DMS153 (cell line): Measurements from ENCODE around the gene TANGO2.

ENCODE experiments used
- DNase-seq: peaks from one replicate; lab custom pipeline; 2025; lab: John Stamatoyannopoulos, UW

The TANGO2 gene

GRCh38 chr22:19995611-19996339, 25.1 kb upstream of the TANGO2 start:
- no peak for DNase-seq

GRCh38 chr22:19996694-19997384, 24.1 kb upstream of the TANGO2 start:
- no peak for DNase-seq

- no peak for DNase-seq
Measured at GRCh38 chr22:19997561-19998231, 23.2 kb upstream of the TANGO2 start.

- DNase-seq = no peak
Measured at GRCh38 chr22:19998232-19998951, 22.5 kb upstream of the TANGO2 start.

GRCh38 chr22:19998991-19999820, 21.7 kb upstream of the TANGO2 start:
- DNase-seq = no peak

- DNase-seq = no peak
Measured at GRCh38 chr22:20000246-20001081, 20.4 kb upstream of the TANGO2 start.

GRCh38 chr22:20001082-20001638, 19.8 kb upstream of the TANGO2 start:
- DNase-seq = no peak

DNA sequence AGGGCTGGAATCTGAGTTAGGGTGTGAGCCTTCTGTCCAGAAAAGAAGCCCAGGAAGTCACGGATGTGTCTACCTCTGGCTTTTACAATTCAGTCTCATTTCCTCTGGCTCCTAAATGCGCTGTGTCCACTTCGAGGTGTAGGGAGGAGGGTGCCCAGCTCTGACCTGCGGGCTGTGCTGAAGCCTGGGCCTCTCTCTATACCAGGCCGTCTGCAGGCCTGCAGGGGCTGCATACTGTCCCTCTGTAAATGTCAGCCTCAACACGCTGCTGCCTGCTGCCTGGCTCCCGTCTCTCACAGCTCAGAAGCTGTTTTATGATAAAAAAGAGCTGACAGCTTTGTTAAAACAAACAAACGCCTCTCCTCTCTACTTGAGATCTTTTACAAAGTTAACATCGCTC, 18.8 kb upstream of the TANGO2 start:
- DNase-seq = no peak

- DNase-seq = no peak
Measured at GRCh38 chr22:20002636-20003035, 18.3 kb upstream of the TANGO2 start.

DNA sequence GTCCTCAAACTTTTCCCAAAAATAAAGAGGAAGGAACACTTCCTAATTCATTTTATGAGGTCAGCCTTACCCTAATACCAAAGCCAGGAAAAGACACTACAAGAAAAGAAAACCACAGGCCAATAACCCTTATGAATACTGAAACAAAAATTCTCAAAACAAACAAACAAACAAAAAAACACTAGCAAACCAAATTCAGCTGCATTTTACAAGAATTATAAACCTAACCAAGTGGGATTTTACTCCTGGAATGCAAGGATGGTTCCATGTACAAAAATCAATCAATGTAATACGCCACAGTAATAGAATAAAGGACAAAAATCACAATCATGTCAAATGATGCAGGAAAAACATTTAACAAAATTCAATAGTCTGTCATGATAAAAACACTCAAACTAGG, 17.6 kb upstream of the TANGO2 start:
- DNase-seq = no peak

DNA sequence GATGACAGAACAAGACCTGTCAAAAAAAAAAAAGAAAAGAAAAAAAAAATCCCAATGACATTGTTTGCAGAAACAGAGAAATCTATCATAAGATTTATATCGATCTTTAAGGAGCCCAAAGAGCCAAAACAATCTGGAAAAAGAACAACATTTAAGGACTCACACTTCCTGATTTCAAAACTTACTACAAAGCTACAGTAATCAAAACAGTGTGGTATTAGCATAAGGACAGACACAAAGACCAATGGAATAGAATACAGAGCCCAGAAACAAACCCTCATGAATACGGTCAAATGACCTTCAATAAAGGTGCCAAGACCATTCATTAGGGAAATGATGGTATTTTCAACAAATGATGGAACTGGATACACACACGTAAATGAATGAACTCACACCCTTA, 16.4 kb upstream of the TANGO2 start:
- DNase-seq = no peak

- no peak for DNase-seq
Measured at GRCh38 chr22:20008221-20008995, 12.5 kb upstream of the TANGO2 start.

GRCh38 chr22:20009018-20009491, 11.9 kb upstream of the TANGO2 start:
- no peak for DNase-seq

DNA sequence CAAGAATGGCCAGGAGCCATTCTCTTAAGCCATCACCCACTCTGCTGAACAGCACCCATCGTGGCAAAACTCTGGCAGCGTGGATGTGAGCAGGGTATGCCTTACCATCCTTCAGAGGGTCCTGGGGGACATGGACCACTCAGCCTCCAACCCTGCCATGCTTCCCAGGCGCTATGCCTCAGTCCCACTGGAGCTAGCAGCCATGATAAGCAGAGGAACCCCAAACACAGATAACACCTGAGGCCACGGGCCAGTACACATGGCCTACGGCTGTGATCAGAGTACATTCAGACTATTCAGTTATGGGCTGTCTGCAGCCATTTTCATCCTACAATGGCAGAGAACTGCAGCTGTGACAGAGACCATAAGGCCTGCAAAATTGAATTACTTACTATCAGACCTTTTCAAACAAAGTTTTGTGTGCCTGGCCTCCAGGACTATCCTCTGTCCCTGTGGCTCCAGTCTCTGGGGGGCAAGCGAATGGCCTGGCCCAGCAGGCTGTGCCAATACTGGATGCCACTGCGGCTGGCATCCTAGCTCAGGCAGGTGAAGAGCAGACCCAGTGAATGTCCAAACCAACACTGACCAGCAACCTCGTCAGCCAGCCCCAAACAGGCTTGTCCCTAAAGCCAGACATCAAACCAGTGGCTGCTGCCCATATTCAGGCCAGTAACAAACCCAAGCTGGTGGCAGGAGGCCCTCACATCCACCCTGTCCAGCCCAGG, 11.2 kb upstream of the TANGO2 start:
- no peak for DNase-seq

DNA sequence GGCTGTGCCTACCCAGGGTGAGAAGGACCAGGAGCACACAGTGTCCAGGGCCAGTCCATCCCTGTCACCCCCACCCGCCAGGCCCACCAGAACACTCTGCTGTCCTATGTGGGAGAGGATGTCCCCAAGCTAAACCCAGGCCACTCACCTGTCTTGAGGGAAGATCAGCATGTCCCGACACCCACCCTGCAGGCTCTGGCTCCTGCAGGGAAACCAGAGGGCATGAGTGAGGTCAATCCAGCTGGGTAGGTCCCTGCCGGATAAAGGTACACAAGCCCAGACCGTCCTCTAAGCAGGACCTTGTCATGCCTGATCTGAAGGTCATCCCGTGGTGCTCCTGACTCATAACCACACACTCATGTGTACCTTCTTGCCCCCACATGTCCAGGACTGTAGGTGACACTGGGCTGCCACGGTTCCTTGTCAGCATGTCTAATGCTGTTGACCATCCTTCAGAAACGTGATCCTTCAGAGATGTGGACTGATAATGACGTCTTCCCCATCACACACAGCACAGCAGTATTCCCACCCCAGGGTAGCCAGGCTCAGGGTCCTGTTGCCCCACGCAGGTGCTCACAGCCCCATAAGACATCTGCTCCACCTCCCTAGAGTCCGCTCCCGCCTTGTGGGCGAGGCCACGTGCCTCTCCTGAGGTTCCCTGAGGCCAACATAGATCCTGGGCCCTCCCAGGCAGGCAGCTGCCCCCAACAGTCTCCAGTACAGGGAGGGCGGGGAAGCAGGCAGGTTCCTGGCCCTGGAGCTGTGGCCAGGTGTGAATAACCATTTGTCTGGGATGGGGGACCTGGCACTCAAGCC, 10.4 kb upstream of the TANGO2 start:
- DNase-seq = no peak

GRCh38 chr22:20011123-20011992, 9.6 kb upstream of the TANGO2 start:
- DNase-seq = no peak
